Measurements from ENCODE around the gene TVP23A. TPM values are rescaled to one million over a fixed set of nuclear protein-coding genes. Genes with fewer than 3 reads are reported as not detected.
A peak's percentile ranks its signal among the peaks of the same experiment; 100 is the strongest.
"Not testable (repeated sequence)": the region's sequence is repeated elsewhere in the genome, so short reads cannot be mapped to it uniquely, and the experiment has no call there.

TVP23A gene
- polyA plus RNA-seq, 4 donors: 0.73 to 1.5 TPM; not detected in 2

DNA sequence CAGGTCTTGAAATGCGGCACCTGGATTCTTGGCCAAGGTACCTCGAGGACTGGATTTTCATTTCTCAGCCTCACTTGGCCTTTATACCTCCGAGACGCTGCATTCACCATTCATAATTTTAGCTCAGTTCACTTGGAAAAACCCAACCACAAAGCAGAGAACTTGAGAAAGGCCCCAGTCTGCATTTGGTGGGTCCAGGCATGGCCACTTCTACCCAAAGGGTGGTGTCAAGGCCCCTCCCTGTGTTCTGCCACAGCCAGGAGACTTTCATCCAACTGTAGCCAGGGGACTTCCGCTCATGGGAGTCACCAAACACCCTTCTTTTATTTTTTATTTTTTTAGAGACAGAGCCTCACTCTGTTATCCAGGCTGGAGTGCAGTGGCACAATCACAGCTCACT, 14.7 kb upstream of the TVP23A start:
- FAIRE-seq (no peak), DNase-seq (no peak)
- Histone ChIP-seq H3K36me3 (ENCODE audit: control insufficient read depth in 3 of 3, insufficient read depth in 2 of 3, low read depth in 1 of 3, low read length in 3 of 3) (no peaks in the 10 kb centered on the region), H3K27ac (ENCODE audit: low read depth in 1 of 3, low read length in 2 of 3) (no peak overlapping the region), H3K4me1 (ENCODE audit: control insufficient read depth in 3 of 3, insufficient read depth in 2 of 3, low read depth in 1 of 3, low read length in 2 of 3) (no peaks in the 10 kb centered on the region), H3K9me3 (ENCODE audit: control insufficient read depth in 2 of 2, insufficient read depth in 1 of 2, low read depth in 1 of 2, low read length in 1 of 2) (no peaks in the 10 kb centered on the region), H3K27me3 (ENCODE audit: control insufficient read depth in 3 of 3, insufficient read depth in 3 of 3, low read length in 3 of 3) (no peaks in the 10 kb centered on the region), H3K4me3 (ENCODE audit: low read depth in 1 of 3, low read length in 3 of 3) (no peak overlapping the region)
- WGBS, 3 donors: 89 to 94% (median 91%) methylated on average over 5 of the region's 5 CpGs

- 82 to 85% (median 83%) methylated on average over 10 of the region's 10 CpGs for WGBS, 3 donors
- Histone ChIP-seq H3K4me3 (ENCODE audit: low read depth in 1 of 3, low read length in 3 of 3) (no peak overlapping the region), H3K27me3 (ENCODE audit: control insufficient read depth in 3 of 3, insufficient read depth in 3 of 3, low read length in 3 of 3) (no peaks in the 10 kb centered on the region), H3K36me3 (ENCODE audit: control insufficient read depth in 3 of 3, insufficient read depth in 2 of 3, low read depth in 1 of 3, low read length in 3 of 3) (no peaks in the 10 kb centered on the region), H3K9me3 (ENCODE audit: control insufficient read depth in 2 of 2, insufficient read depth in 1 of 2, low read depth in 1 of 2, low read length in 1 of 2) (no peaks in the 10 kb centered on the region), H3K27ac (ENCODE audit: low read depth in 1 of 3, low read length in 2 of 3) (peak overlapping the region in 1 of 3 donors; percentile 10), H3K4me1 (ENCODE audit: control insufficient read depth in 3 of 3, insufficient read depth in 2 of 3, low read depth in 1 of 3, low read length in 2 of 3) (peaks cover 0 to 4% (median 0%) of the 10 kb centered on the region in 3 donors)
- FAIRE-seq (no peak), DNase-seq (no peak)
Measured at GRCh38 chr16:10831894-10832886, 13.6 kb upstream of the TVP23A start.

GRCh38 chr16:10830240-10830639, 11.6 kb upstream of the TVP23A start:
- not testable (repeated sequence) for FAIRE-seq; H3K9me3 ChIP-seq (ENCODE audit: control insufficient read depth in 2 of 2, insufficient read depth in 1 of 2, low read depth in 1 of 2, low read length in 1 of 2)

DNA sequence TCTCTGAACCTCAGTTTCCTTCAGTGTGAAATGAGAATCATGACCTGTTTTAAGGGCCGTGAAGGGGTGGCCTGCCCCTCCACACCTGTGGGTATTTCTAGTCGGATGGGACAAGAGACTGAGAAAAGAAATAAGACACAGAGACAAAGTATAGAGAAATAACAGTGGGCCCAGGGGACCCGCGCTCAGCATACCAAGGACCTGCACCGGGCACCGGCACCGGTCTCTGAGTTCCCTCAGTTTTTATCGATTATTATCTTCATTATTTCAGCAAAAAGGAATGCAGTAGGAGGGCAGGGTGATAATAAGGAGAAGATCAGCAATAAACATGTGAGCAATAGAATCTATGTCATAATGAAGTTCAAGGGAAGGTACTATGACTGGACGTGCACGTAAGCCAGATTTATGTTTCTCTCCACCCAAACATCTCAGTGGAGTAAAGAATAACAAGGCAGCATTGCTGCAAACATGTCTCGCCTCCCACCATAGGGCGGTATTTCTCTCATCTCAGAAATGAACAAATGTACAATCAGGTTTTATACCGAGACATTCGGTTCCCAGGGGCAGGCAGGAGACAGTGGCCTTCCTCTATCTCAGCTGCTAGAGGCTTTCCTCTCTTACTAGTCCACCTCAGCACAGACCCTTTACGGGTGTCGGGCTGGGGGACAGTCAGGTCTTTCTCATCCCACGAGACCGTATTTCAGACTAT, 10.9 kb upstream of the TVP23A start:
- H3K9me3 ChIP-seq (ENCODE audit: control insufficient read depth in 2 of 2, insufficient read depth in 1 of 2, low read depth in 1 of 2, low read length in 1 of 2); H3K4me1 ChIP-seq (ENCODE audit: control insufficient read depth in 3 of 3, insufficient read depth in 2 of 3, low read depth in 1 of 3, low read length in 2 of 3); H3K27me3 ChIP-seq (ENCODE audit: control insufficient read depth in 3 of 3, insufficient read depth in 3 of 3, low read length in 3 of 3); H3K4me3 ChIP-seq (ENCODE audit: low read depth in 1 of 3, low read length in 3 of 3); FAIRE-seq; H3K36me3 ChIP-seq (ENCODE audit: control insufficient read depth in 3 of 3, insufficient read depth in 2 of 3, low read depth in 1 of 3, low read length in 3 of 3): not testable (repeated sequence)
- H3K27ac ChIP-seq (ENCODE audit: low read depth in 1 of 3, low read length in 2 of 3): peak overlapping the region in 2 of 3 donors; percentile 89 to 90
- 26 to 44% (median 31%) methylated on average over 16 to 18 of the region's 18 CpGs for WGBS, 3 donors
- DNase-seq: peak in 1 of 2 donors; percentile 54

More at GRCh38 chr16:10830240-10830639, 11.6 kb upstream of the TVP23A start:
- not testable (repeated sequence) for H3K36me3 ChIP-seq (ENCODE audit: control insufficient read depth in 3 of 3, insufficient read depth in 2 of 3, low read depth in 1 of 3, low read length in 3 of 3); DNase-seq; H3K4me3 ChIP-seq (ENCODE audit: low read depth in 1 of 3, low read length in 3 of 3); H3K27me3 ChIP-seq (ENCODE audit: control insufficient read depth in 3 of 3, insufficient read depth in 3 of 3, low read length in 3 of 3); H3K4me1 ChIP-seq (ENCODE audit: control insufficient read depth in 3 of 3, insufficient read depth in 2 of 3, low read depth in 1 of 3, low read length in 2 of 3)
- peak overlapping the region in 1 of 3 donors; percentile 68 for H3K27ac ChIP-seq (ENCODE audit: low read depth in 1 of 3, low read length in 2 of 3)

- peaks cover 0 to 4% (median 2%) of the 10 kb centered on the region in 3 donors for H3K4me1 ChIP-seq (ENCODE audit: control insufficient read depth in 3 of 3, insufficient read depth in 2 of 3, low read depth in 1 of 3, low read length in 2 of 3)
- 7 to 19% (median 15%) methylated on average over 17 of the region's 17 CpGs for WGBS, 3 donors
- H3K27ac ChIP-seq (ENCODE audit: low read depth in 1 of 3, low read length in 2 of 3): peak overlapping the region; percentile 60 to 90 (median 89)
- DNase-seq (peak; percentile 45 to 66), FAIRE-seq (no peak)
- H3K27me3 ChIP-seq (ENCODE audit: control insufficient read depth in 3 of 3, insufficient read depth in 3 of 3, low read length in 3 of 3): no peaks in the 10 kb centered on the region
- H3K4me3 ChIP-seq (ENCODE audit: low read depth in 1 of 3, low read length in 3 of 3): peak overlapping the region in 1 of 3 donors; percentile 4
- no peaks in the 10 kb centered on the region for H3K9me3 ChIP-seq (ENCODE audit: control insufficient read depth in 2 of 2, insufficient read depth in 1 of 2, low read depth in 1 of 2, low read length in 1 of 2)
- H3K36me3 ChIP-seq (ENCODE audit: control insufficient read depth in 3 of 3, insufficient read depth in 2 of 3, low read depth in 1 of 3, low read length in 3 of 3): no peaks in the 10 kb centered on the region
Measured at GRCh38 chr16:10828851-10829366, 10.3 kb upstream of the TVP23A start.

DNA sequence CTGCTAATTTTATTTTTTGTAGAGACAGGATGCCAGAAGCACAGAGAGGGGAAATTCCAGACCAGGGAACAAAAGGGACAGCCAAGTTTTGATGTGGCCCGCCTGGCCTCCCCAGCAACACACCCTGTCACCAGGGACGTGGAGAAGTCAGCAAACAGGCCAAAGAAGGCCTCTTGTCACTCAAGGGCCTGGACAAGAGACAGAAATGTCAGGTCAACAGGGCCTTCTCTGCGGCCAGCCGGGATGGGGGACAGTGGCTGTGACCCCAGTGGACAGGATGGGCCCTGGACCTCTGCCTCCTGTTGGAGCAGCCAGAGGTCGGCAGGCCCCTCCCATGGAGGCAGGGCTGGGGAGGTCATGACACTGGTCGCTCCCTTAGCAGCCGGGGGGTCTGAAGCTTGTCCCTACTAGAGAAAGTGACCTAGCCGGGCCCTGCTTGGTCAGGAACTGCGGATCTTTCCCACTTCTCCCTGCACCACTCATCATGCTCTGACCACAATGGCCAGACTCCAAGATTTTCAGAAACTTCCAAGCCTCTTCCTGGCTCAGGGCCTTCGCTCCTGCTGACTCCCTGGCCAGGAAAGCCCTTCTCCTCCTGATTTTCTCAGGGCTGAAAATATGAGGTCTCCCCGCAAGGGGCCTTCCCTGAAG, 9.2 kb upstream of the TVP23A start:
- Histone ChIP-seq H3K27ac (ENCODE audit: low read depth in 1 of 3, low read length in 2 of 3) (peak overlapping the region; percentile 60 to 90 (median 89)), H3K9me3 (ENCODE audit: control insufficient read depth in 2 of 2, insufficient read depth in 1 of 2, low read depth in 1 of 2, low read length in 1 of 2) (no peaks in the 10 kb centered on the region), H3K4me3 (ENCODE audit: low read depth in 1 of 3, low read length in 3 of 3) (no peak overlapping the region), H3K36me3 (ENCODE audit: control insufficient read depth in 3 of 3, insufficient read depth in 2 of 3, low read depth in 1 of 3, low read length in 3 of 3) (no peaks in the 10 kb centered on the region), H3K4me1 (ENCODE audit: control insufficient read depth in 3 of 3, insufficient read depth in 2 of 3, low read depth in 1 of 3, low read length in 2 of 3) (peaks cover 0 to 4% (median 2%) of the 10 kb centered on the region in 3 donors), H3K27me3 (ENCODE audit: control insufficient read depth in 3 of 3, insufficient read depth in 3 of 3, low read length in 3 of 3) (no peaks in the 10 kb centered on the region)
- FAIRE-seq: no peak
- peak in 1 of 2 donors; percentile 45 for DNase-seq
- WGBS, 3 donors: 51 to 84% (median 67%) methylated on average over 11 of the region's 11 CpGs

DNA sequence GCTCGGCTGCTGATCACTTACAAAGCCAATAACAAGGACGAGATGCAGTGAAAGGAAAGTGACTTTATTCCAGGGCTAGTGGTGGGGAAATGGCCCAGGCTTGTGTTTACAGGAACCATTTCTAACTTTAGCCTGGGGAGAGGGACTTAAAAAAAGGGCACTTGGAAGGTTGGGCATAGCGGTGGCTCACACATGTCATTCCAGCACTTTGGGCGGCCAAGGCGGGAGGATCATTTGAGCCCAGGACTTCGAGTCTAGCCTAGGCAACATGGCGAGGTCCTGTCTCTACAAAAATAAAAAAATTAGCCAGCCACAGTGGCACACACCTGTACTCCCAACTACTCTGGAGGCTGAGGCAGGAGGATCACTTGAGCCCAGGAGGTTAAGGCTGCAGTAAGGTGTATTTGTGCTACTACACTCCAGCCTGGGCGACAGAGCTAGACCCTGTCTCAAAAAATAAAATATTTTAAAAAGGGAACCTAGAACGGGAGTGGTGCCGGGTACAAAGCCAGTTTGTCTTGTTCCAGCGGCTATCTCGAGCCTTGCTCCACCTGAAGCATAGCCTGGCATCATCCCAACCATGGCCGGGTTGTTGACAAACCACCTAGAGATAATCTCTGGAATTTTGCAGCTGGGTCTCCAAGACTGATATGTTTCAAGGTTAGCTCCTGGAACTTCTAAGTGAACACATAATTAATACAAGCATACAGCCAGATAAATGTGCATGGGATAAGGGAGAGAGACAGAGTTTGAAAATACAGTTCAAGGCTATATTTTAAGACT, 5.7 kb upstream of the TVP23A start:
- Histone ChIP-seq H3K4me3 (ENCODE audit: low read depth in 1 of 3, low read length in 3 of 3) (no peak overlapping the region), H3K27ac (ENCODE audit: low read depth in 1 of 3, low read length in 2 of 3) (peak overlapping the region in 2 of 3 donors; percentile 32 to 34), H3K27me3 (ENCODE audit: control insufficient read depth in 3 of 3, insufficient read depth in 3 of 3, low read length in 3 of 3) (peaks cover 0 to 4% (median 0%) of the 10 kb centered on the region in 3 donors), H3K36me3 (ENCODE audit: control insufficient read depth in 3 of 3, insufficient read depth in 2 of 3, low read depth in 1 of 3, low read length in 3 of 3) (no peaks in the 10 kb centered on the region), H3K9me3 (ENCODE audit: control insufficient read depth in 2 of 2, insufficient read depth in 1 of 2, low read depth in 1 of 2, low read length in 1 of 2) (no peaks in the 10 kb centered on the region), H3K4me1 (ENCODE audit: control insufficient read depth in 3 of 3, insufficient read depth in 2 of 3, low read depth in 1 of 3, low read length in 2 of 3) (peaks cover 0 to 4% (median 2%) of the 10 kb centered on the region in 3 donors)
- DNase-seq (peak in 1 of 2 donors; percentile 83), FAIRE-seq (no peak)
- WGBS, 3 donors: 38 to 72% (median 46%) methylated on average over 13 of the region's 13 CpGs

Data from small intestine (tissue), 7 donors.